Activated CD4-positive, alpha-beta T cell treated with anti-CD3 and anti-CD28 coated beads for 36 hours (primary cell): Measurements from ENCODE around the gene FCHSD2. TPM values are rescaled to one million over a fixed set of nuclear protein-coding genes. Genes with fewer than 3 reads are reported as not detected.
"Not testable (repeated sequence)": the region's sequence is repeated elsewhere in the genome, so short reads cannot be mapped to it uniquely, and the experiment has no call there.

ENCODE experiments used
- ATAC-seq: fragments of 200-7000 bp; cut with Tn5 transposase; one replicate; pipeline ENCODE4 v1.10.0; 2021; ENCODE audit warnings: mild to moderate bottlenecking, moderate library complexity
- CTCF ChIA-PET: fragments of 350-600 bp; sonication (Branson Sonifier 250); formaldehyde crosslinking; loops from one replicate; lab custom pipeline; 2021; ENCODE audit warnings: antibody characterized with exemption; lab: Charles Lee
- POLR2A ChIA-PET: fragments of 350-600 bp; sonication (Branson Sonifier 250); formaldehyde crosslinking; loops from one replicate; lab custom pipeline; 2021; ENCODE audit warnings: antibody characterized with exemption, inconsistent platforms; lab: Charles Lee
- DNase-seq: peaks from one replicate; pipeline ENCODE4 v3.0.0-alpha.2; 2020
- H3K27ac Mint-ChIP-seq: one replicate; pipeline ENCODE4 v1.8.0; 2021; ENCODE audit warnings: mixed read lengths
- H3K27me3 Mint-ChIP-seq: one replicate; pipeline ENCODE4 v1.8.0; 2021; ENCODE audit warnings: mixed read lengths
- H3K36me3 Mint-ChIP-seq: one replicate; pipeline ENCODE4 v1.8.0; 2021; ENCODE audit warnings: low read depth, mixed read lengths
- H3K4me1 Mint-ChIP-seq: one replicate; pipeline ENCODE4 v1.8.0; 2021; ENCODE audit warnings: mixed read lengths
- H3K4me3 Mint-ChIP-seq: one replicate; pipeline ENCODE4 v1.8.0; 2021; ENCODE audit warnings: mild to moderate bottlenecking, moderate library complexity, mixed read lengths
- H3K9me3 Mint-ChIP-seq: one replicate; pipeline ENCODE4 v1.8.0; 2021; ENCODE audit warnings: low read depth, mixed read lengths
- intact Hi-C, 2 experiments: fragments of 100-400 bp; cut with DNase I in 1 of 2; cut with micrococcal nuclease in 1 of 2; formaldehyde crosslinking; loops; one replicate each; pipeline versions ENCODE4 v1.14.2 to v1.15.1; 2022 to 2024; cut with DNase I, micrococcal nuclease
- total RNA-seq, 2 experiments: library from RNA; stranded (reverse); gene quantifications; one replicate each; pipeline ENCODE4 v1.2.3, GENCODE V29; 2021

Gene FCHSD2
- total RNA-seq, 2 experiments from 2014 or later, result 24.1 to 24.7 TPM

- no peaks in the 10 kb centered on the region for H3K9me3 Mint-ChIP-seq
- CTCF ChIA-PET, result interaction anchor here (1.3 to 2.3 kb wide), 2 partner anchors 251 to 259 kb away, joined by 4 to 10 read pairs; no protein-coding TSS in a partner anchor
Observed at GRCh38 chr11:72927380-72927779, 214.7 kb downstream of the FCHSD2 start.

DNA sequence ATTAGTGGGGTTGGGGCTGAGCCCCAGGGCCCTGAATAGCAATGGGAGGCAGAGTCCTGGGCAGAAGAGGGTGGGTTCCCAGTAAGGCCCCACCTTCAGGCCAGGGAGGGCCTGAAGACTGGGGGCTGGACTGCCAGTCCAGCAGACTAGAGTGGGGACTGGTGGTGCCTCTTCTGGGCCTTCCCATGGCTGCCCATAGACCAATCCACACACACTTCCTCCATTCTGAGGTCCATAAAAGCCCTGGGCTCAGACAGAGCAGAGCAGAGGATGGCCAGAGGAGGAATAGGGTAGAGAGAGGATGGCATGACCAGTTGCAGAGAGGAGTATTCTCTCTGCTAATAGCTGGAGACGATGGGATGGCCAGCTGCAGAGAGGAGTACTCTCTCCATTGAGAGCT is 216.0 kb downstream of the FCHSD2 start:
- ATAC-seq, result no peak
- intact Hi-C loops, result no loop called here
- Mint-ChIP-seq H3K4me1 (peaks cover 3% of the 10 kb centered on the region), H3K4me3 (no peak overlapping the region), H3K27me3 (no peaks in the 10 kb centered on the region), H3K27ac (no peak overlapping the region), H3K9me3 (no peaks in the 10 kb centered on the region), H3K36me3 (no peaks in the 10 kb centered on the region)
- DNase-seq, result no peak
- POLR2A ChIA-PET, result no interaction called here
- CTCF ChIA-PET, result interaction anchor here (0.8 to 2.8 kb wide), 3 partner anchors 15 to 252 kb away, joined by 3 to 40 read pairs (median 4); no protein-coding TSS in a partner anchor

More at GRCh38 chr11:72927380-72927779, 214.7 kb downstream of the FCHSD2 start:
- Mint-ChIP-seq H3K27ac (no peak overlapping the region), H3K27me3 (no peaks in the 10 kb centered on the region), H3K36me3 (no peaks in the 10 kb centered on the region), H3K4me1 (peaks cover 3% of the 10 kb centered on the region), H3K4me3 (no peak overlapping the region)
- DNase-seq, result no peak
- ATAC-seq, result no peak
- intact Hi-C loops, result no loop called here
- POLR2A ChIA-PET, result no interaction called here

DNA sequence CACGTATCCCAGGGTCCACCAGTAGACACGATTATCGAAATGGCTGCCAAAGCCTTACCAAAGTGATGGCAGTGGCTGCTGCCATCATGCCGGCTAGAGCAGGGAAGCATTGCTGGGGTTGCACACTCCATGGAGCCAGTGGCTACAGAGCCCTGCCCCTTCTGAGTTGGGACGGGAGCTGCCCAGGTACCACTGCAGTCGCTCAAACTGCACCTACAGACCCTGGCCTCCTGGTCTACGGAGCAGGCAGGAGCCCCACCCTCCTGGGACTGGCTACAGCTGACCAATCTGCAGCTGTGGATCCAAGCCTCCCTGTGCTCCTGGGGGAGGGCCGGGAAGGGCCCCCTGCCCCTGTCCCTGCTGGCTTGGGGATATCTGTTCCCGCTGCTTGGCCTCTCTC is 216.5 kb downstream of the FCHSD2 start:
- Mint-ChIP-seq H3K4me3 (no peak overlapping the region), H3K9me3 (no peaks in the 10 kb centered on the region), H3K36me3 (no peaks in the 10 kb centered on the region), H3K27me3 (no peaks in the 10 kb centered on the region), H3K4me1 (peaks cover 3% of the 10 kb centered on the region), H3K27ac (no peak overlapping the region)
- DNase-seq (no peak), ATAC-seq (no peak)
- ChIA-PET CTCF (interaction anchor here (2.8 kb wide), 1 partner anchor 252 kb away, joined by 40 read pairs; no protein-coding TSS in a partner anchor), POLR2A (no interaction called here)
- intact Hi-C loops, result no loop called here

- ChIA-PET POLR2A (no interaction called here), CTCF (interaction anchor here (0.6 to 2.8 kb wide), 6 partner anchors 8 to 258 kb away, joined by 3 to 40 read pairs (median 3); no protein-coding TSS in a partner anchor)
- Mint-ChIP-seq H3K27me3 (no peaks in the 10 kb centered on the region), H3K9me3 (no peaks in the 10 kb centered on the region), H3K4me1 (peaks cover 3% of the 10 kb centered on the region), H3K27ac (no peak overlapping the region), H3K4me3 (no peak overlapping the region), H3K36me3 (no peaks in the 10 kb centered on the region)
- intact Hi-C loops, result loop anchor here (1.0 kb wide), 1 partner anchor 254 kb away; no protein-coding TSS in a partner anchor
- DNase-seq (no peak), ATAC-seq (peak; percentile 60)
Observed at GRCh38 chr11:72924568-72925190, 217.4 kb downstream of the FCHSD2 start.

DNA sequence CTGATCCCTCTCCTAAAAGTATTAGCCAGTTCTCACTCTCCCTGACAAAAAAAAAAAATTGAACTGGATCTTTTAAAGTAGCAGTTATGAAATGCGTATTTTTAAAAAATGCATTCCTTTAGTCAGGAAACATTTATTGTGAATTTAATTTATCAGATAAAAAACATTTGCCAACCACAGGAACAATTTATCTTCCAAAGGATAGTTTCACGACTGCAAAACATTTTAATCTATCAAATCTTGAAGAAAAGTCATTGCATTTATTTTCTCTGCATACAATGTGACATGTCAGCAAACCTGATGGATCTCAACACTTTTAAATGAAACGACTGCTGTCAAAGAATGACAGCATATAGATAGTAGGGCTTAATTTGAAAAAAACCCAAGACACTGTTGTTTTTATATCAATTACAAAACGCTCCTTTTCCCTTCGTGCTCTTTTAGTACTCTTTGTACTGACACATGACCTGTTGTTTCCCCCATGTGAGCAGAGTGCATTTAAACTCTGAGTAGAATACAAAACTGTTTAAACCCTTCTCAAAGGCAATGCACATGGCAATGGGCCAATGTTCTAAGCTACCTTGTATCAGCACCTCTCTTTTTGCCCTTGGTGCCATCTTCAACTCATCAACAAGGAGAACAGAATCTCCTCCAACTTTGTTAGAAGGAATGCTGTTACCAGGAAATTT is 220.9 kb downstream of the FCHSD2 start:
- Mint-ChIP-seq H3K4me3 (no peak overlapping the region), H3K27me3 (no peaks in the 10 kb centered on the region), H3K27ac (no peak overlapping the region), H3K36me3 (peaks cover 4% of the 10 kb centered on the region), H3K9me3 (no peaks in the 10 kb centered on the region), H3K4me1 (peaks cover 3% of the 10 kb centered on the region)
- intact Hi-C loops, result no loop called here
- DNase-seq (no peak), ATAC-seq (no peak)
- POLR2A ChIA-PET, result no interaction called here
- CTCF ChIA-PET, result interaction anchor here (1.5 kb wide), 1 partner anchor 237 kb away, joined by 3 read pairs; no protein-coding TSS in a partner anchor

GRCh38 chr11:72920001-72920400 is 222.1 kb downstream of the FCHSD2 start:
- Mint-ChIP-seq H3K4me3 (no peak overlapping the region), H3K27me3 (no peaks in the 10 kb centered on the region), H3K36me3 (peaks cover 10% of the 10 kb centered on the region), H3K9me3 (no peaks in the 10 kb centered on the region), H3K4me1 (peaks cover 3% of the 10 kb centered on the region), H3K27ac (no peak overlapping the region)
- ChIA-PET POLR2A (no interaction called here), CTCF (interaction anchor here (1.3 to 1.5 kb wide), 2 partner anchors 236 to 258 kb away, joined by 3 to 9 read pairs; no protein-coding TSS in a partner anchor)
- DNase-seq (no peak), ATAC-seq (no peak)
- intact Hi-C loops, result no loop called here

- Mint-ChIP-seq H3K9me3 (peaks cover 2% of the 10 kb centered on the region), H3K27me3 (no peaks in the 10 kb centered on the region), H3K36me3 (peaks cover 16% of the 10 kb centered on the region), H3K27ac (no peak overlapping the region), H3K4me3 (no peak overlapping the region), H3K4me1 (no peaks in the 10 kb centered on the region)
- intact Hi-C loops, result no loop called here
- DNase-seq (no peak), ATAC-seq (no peak)
- ChIA-PET POLR2A (no interaction called here), CTCF (interaction anchor here (1.3 to 1.5 kb wide), 3 partner anchors 48 to 260 kb away, joined by 3 to 9 read pairs (median 3); no protein-coding TSS in a partner anchor)
Observed at GRCh38 chr11:72918851-72919250, 223.3 kb downstream of the FCHSD2 start.

DNA sequence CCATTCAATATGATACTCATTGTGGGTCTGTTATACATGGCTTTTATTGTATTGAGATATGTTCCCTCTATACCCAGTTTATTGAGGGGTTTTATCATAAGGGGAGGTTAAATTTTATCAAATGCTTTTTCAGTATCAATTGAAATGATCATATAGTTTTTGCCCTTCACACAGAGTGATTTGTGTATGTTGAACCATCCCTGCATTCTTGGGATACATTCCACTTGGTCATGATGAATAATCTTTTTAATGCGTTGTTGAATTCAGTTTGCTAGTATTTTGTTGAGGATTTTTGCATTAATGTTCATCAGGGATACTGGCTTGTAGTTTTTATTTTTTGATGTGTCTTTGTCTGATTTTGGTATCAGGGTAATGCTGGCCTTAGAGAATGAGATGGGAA is 229.9 kb downstream of the FCHSD2 start:
- H3K4me1 Mint-ChIP-seq, result no peaks in the 10 kb centered on the region
- peaks cover 49% of the 10 kb centered on the region for H3K36me3 Mint-ChIP-seq

DNA sequence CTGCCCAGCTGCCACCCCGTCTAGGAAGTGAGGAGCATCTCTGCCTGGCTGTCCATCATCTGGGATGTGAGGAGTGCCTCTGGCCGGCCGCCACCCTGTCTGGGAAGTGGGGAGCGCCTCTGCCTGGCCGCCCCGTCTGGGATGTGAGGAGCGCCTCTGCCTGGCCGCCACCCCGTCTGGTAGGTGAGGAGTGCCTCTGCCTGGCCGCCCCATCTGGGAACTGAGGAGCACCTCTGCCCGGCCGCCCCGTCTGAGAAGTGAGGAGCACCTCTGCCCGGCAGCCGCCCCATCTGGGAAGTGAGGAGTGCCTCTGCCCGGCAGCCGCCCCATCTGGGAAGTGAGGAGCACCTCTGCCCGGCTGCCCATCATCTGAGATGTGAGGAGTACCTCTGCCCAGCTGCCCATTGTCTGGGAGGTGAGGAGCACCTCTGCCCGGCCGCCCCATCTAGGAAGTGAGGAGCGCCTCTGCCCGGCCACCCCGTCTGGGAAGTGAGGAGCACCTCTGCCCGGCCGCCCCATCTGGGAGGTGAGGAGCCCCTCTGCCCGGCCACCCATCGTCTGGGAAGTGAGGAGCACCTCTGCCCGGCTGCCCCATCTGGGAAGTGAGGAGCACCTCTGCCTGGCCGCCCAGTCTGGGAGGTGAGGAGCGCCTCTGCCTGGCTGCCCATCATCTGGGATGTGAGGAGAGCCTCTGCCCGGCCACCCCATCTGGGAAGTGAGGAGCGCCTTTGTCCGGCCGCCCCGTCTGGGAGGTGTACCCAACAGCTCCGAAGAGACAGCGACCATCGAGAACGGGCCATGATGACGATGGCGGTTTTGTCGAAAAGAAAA is 232.3 kb downstream of the FCHSD2 start:
- H3K4me3 Mint-ChIP-seq, H3K27me3 Mint-ChIP-seq, H3K4me1 Mint-ChIP-seq, POLR2A ChIA-PET, H3K27ac Mint-ChIP-seq, DNase-seq, intact Hi-C loops, ATAC-seq: not testable (repeated sequence)
- CTCF ChIA-PET, result interaction anchor here (1.5 kb wide), 1 partner anchor 17 kb away, joined by 4 read pairs; no protein-coding TSS in a partner anchor
- Mint-ChIP-seq H3K9me3 (peaks cover 25% of the 10 kb centered on the region), H3K36me3 (peaks cover 38% of the 10 kb centered on the region)

More for the DNA sequence above, 229.9 kb downstream of the FCHSD2 start:
- POLR2A ChIA-PET, result no interaction called here
- H3K27me3 Mint-ChIP-seq, result no peaks in the 10 kb centered on the region
- ATAC-seq (no peak), DNase-seq (no peak)
- intact Hi-C loops, result no loop called here
- no peak overlapping the region for H3K27ac Mint-ChIP-seq
- CTCF ChIA-PET, result no interaction called here
- no peak overlapping the region for H3K4me3 Mint-ChIP-seq
- H3K9me3 Mint-ChIP-seq, result peaks cover 20% of the 10 kb centered on the region

DNA sequence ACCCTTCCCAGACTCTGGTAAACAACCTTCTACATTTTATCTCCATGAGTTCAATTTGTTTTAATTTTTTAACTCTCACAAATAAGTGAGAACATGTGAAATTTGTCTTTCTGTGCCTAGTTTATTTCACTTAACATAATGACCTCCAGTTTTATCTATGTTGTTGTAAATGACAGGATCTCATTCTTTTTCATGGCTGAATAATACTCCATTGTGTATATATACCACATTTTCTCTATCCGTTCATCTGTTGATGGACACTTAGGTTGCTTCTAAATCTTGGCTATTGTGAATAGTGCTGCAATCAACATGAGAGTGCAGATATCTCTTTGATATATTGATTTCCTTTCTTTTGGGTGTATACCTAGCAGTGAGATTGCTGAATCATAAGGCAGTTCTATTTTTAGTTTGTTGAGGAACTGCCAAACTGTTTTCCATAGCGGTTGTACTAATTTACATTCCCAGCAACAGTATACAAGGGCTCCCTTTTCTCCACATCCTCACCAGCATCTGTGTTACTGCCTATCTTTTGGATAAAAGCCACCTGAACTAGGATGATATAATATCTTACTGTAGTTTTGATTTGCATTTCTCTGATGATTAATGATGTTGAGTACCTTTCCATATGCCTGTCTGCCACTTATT is 234.0 kb downstream of the FCHSD2 start:
- Mint-ChIP-seq H3K27me3 (no peaks in the 10 kb centered on the region), H3K9me3 (peaks cover 24% of the 10 kb centered on the region), H3K4me1 (no peaks in the 10 kb centered on the region), H3K36me3 (peaks cover 28% of the 10 kb centered on the region), H3K4me3 (no peak overlapping the region), H3K27ac (no peak overlapping the region)
- ChIA-PET POLR2A (no interaction called here), CTCF (no interaction called here)
- DNase-seq (no peak), ATAC-seq (no peak)
- intact Hi-C loops, result no loop called here

GRCh38 chr11:72904016-72904415 is 238.1 kb downstream of the FCHSD2 start:
- ATAC-seq, result no peak
- H3K4me1 Mint-ChIP-seq, result no peaks in the 10 kb centered on the region
- no peaks in the 10 kb centered on the region for H3K27me3 Mint-ChIP-seq
- H3K27ac Mint-ChIP-seq, result no peak overlapping the region
- ChIA-PET CTCF (interaction anchor here (0.6 kb wide), 1 partner anchor 72 kb away, joined by 3 read pairs; no protein-coding TSS in a partner anchor), POLR2A (no interaction called here)
- H3K36me3 Mint-ChIP-seq, result peaks cover 15% of the 10 kb centered on the region
- H3K4me3 Mint-ChIP-seq, result no peak overlapping the region
- DNase-seq, result no peak
- intact Hi-C loops, result no loop called here
- peaks cover 13% of the 10 kb centered on the region for H3K9me3 Mint-ChIP-seq
